PFSK-1 (cell line): ENCODE measurements around the gene SPACDR.

Source experiments
- FOXP2 ChIP-seq: optimal IDR thresholded peaks from 2 replicates; pipeline ENCODE3; 2011; ENCODE audit warnings: borderline replicate concordance, control low read depth, inconsistent platforms; ENCODE audit not compliant: insufficient read depth; ENCODE audit errors: extremely low read length, extremely low read depth
- POLR2AphosphoS5 ChIP-seq: IDR thresholded peaks from 2 replicates; pipeline ENCODE4 v1.6.1; 2012; ENCODE audit warnings: low read depth, mild to moderate bottlenecking, control low read depth, low read length, moderate library complexity
- SIN3A ChIP-seq: IDR thresholded peaks from 2 replicates; pipeline ENCODE4 v1.6.1; 2012; ENCODE audit warnings: mild to moderate bottlenecking, low read length, moderate library complexity, borderline replicate concordance; ENCODE audit not compliant: insufficient read depth
- TAF1 ChIP-seq: IDR thresholded peaks from 2 replicates; pipeline ENCODE4 v1.6.1; 2012; ENCODE audit warnings: low read length, control low read depth, borderline replicate concordance; ENCODE audit not compliant: insufficient read depth
- TF ChIP-seq, protein P1 (sequence below), 2 experiments: IDR thresholded peaks; 2 replicates each; pipeline versions ENCODE4 v1.6.1 to v1.8.0; 2011 to 2012; ENCODE audit warnings: low read depth in 2 of 2, low read length in 2 of 2, control low read depth in 1 of 2, inconsistent platforms in 1 of 2, mild to moderate bottlenecking in 1 of 2, moderate library complexity in 1 of 2; ENCODE audit not compliant: insufficient read depth in 1 of 2

SPACDR gene

GRCh38 chr7:100477871-100478267 is 13.8 kb upstream of the SPACDR start:
- TF ChIP-seq, protein P1, sequence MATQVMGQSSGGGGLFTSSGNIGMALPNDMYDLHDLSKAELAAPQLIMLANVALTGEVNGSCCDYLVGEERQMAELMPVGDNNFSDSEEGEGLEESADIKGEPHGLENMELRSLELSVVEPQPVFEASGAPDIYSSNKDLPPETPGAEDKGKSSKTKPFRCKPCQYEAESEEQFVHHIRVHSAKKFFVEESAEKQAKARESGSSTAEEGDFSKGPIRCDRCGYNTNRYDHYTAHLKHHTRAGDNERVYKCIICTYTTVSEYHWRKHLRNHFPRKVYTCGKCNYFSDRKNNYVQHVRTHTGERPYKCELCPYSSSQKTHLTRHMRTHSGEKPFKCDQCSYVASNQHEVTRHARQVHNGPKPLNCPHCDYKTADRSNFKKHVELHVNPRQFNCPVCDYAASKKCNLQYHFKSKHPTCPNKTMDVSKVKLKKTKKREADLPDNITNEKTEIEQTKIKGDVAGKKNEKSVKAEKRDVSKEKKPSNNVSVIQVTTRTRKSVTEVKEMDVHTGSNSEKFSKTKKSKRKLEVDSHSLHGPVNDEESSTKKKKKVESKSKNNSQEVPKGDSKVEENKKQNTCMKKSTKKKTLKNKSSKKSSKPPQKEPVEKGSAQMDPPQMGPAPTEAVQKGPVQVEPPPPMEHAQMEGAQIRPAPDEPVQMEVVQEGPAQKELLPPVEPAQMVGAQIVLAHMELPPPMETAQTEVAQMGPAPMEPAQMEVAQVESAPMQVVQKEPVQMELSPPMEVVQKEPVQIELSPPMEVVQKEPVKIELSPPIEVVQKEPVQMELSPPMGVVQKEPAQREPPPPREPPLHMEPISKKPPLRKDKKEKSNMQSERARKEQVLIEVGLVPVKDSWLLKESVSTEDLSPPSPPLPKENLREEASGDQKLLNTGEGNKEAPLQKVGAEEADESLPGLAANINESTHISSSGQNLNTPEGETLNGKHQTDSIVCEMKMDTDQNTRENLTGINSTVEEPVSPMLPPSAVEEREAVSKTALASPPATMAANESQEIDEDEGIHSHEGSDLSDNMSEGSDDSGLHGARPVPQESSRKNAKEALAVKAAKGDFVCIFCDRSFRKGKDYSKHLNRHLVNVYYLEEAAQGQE (IDR thresholded peaks at IDR 0.05; ENCODE audit: insufficient read depth in 1 of 2, low read depth in 2 of 2, low read length in 2 of 2), result no peak
- TF ChIP-seq POLR2AphosphoS5 (no peak), FOXP2 (no peak)

GRCh38 chr7:100476903-100477870 is 13.1 kb upstream of the SPACDR start:
- TF ChIP-seq TAF1, result no peak
- no peak for TF ChIP-seq SIN3A
- TF ChIP-seq, protein P1 (IDR thresholded peaks at IDR 0.05; ENCODE audit: insufficient read depth in 1 of 2, low read depth in 2 of 2, low read length in 2 of 2), result no peak
- TF ChIP-seq POLR2AphosphoS5, result no peak
- no peak for TF ChIP-seq FOXP2

- TF ChIP-seq FOXP2 (no peak), TAF1 (no peak), POLR2AphosphoS5 (no peak), SIN3A (no peak)
- TF ChIP-seq, protein P1 (IDR thresholded peaks at IDR 0.05; ENCODE audit: insufficient read depth in 1 of 2, low read depth in 2 of 2, low read length in 2 of 2), result no peak
Measured at GRCh38 chr7:100476101-100476780, 12.2 kb upstream of the SPACDR start.

DNA sequence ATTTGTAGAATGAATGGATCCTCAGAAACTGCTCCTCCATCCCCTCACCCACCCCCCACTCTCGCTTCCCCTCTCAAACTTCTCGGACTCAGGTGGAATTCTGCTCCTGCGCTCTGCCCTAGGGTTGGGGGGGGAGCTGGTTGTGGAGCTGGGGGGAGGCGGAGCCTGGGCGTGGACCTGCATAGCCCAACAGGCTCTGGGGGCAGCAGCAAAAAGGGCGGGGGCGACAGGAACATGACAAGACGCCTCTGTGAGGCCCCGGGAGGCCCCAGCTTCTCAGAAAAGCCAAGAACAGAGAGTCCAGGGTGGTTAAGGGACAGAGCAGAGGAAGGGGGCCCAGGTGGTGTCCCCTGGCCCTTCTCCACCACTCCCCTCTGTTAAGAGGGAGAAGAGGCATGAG is 11.5 kb upstream of the SPACDR start:
- TF ChIP-seq POLR2AphosphoS5 (no peak), FOXP2 (no peak), SIN3A (no peak)
- TF ChIP-seq, protein P1 (IDR thresholded peaks at IDR 0.05; ENCODE audit: insufficient read depth in 1 of 2, low read depth in 2 of 2, low read length in 2 of 2), result no peak
